ENCODE measurements around the gene MAP6. TPM values are rescaled to one million over a fixed set of nuclear protein-coding genes. Genes with fewer than 3 reads are reported as not detected.

Gene MAP6
- total RNA-seq, 1 donor from 2014 or later, result 1.4 TPM

- DNase-seq (ENCODE audit: extremely low read depth, low read depth, low spot score), result no peak
Observed at GRCh38 chr11:75667255-75667830, 1.5 kb downstream of the MAP6 start.

DNA sequence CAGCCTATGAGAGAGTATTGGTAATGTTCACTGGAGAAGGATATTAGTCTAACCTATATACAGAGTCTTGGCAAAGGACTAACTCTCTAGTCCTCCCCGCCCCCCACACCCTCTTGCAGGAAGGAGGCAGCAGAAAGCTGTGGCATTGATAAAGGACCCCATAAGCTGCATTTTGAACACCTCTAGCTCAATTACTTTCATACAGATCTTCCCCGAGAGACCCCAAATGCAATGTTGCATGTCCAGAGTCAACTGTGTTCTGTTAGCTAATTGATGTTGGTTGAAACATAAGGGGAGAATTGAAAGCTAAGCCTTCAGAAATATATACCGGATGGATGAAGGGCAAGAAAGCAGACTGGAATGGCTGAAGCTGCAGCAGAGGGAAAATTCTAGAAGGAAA lies 2.8 kb downstream of the MAP6 start:
- no peak for DNase-seq (ENCODE audit: extremely low read depth, low read depth, low spot score)

DNA sequence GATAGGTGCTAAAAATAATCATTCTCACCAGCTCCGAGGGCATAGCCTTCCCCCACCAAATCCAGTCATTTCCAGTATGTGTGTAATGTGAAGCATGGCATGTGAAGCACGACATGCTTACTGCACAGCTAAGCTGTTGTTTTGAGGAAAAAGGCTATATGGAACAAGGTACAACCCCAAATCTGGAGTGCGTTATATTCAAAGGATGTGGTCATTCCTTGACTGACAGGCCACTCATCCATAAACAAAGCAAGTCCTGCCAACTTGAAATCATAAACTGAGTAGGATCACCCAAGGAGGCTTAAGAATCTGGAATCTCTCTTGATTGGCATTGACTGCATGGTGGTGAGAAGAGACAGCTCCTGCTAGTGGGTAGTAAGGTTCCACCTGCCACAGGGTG lies 3.7 kb downstream of the MAP6 start:
- DNase-seq (ENCODE audit: extremely low read depth, low read depth, low spot score), result no peak

DNA sequence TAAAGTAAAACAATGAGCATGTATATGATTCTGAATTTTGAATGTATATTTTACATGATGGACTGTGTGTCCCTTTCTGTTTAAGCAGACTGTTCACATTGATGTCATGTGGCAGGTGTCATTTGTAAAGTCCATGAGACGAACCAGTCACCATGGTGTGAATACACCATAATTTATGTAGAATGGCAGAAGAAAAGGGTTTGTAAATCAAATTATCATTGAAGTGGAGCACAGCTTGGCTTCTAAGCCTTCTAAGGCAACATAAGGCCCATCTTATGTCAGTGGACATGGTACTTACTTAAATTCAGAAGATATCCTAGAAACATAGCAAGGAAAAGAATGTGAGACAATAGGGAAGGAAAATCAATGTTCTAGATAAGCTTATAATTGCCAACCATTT lies 4.4 kb downstream of the MAP6 start:
- no peak for DNase-seq (ENCODE audit: extremely low read depth, low read depth, low spot score)

DNA sequence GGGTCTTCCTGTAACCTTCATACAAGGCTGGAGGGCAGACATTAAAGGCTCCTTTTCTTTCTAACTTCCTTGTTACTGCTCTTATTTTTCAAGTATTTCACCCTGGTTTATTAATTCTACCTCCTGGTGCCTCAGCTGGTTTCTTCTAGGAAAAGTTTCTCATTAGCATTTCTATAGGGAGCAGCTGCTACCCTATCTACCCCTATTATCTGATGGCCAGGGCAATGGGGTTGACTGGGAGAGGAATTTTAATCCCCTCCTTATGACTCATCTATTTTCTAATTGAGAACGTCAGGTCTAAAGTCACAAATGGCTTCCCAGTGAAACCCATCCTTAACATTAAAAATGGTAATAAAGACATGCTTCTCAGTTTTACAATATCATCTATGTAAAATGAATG lies 5.0 kb downstream of the MAP6 start:
- no peak for DNase-seq (ENCODE audit: extremely low read depth, low read depth, low spot score)

GRCh38 chr11:75659836-75660235 lies 9.0 kb downstream of the MAP6 start:
- no peak for DNase-seq (ENCODE audit: extremely low read depth, low read depth, low spot score)

DNA sequence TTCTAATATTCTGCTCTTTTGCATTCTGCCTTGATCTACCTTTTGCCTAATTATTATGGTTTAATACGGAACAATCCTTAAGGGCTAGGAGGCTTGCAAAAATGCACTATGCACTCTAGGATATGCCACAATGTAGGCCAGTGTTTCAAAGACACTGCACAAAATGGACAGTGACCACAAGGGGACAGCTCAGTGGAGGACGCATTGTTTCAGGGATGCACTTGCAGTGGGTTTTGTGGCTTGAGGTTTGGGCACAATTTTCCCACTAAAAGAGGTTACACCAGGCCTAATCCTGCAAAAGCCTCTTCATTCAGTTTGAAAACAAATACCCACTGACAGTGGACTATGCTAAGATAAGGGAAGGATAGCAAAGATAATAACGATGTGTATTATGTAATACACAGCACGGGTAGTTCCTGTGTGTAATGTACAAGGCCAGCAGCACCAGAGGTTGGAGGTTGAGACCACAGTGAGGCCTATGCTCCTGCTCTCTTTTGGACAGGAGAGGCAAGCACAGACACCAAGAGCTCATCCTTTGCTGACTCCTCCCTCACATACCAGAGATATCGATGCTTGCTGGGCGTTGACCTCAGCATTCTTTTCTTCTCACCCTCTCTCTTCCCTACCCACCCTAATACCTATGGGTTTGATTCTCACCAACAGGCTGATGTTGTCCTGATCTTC lies 12.7 kb downstream of the MAP6 start:
- no peak for DNase-seq (ENCODE audit: extremely low read depth, low read depth, low spot score)

- DNase-seq (ENCODE audit: extremely low read depth, low read depth, low spot score), result no peak
Observed at GRCh38 chr11:75655605-75656004, 13.2 kb downstream of the MAP6 start.

- DNase-seq (ENCODE audit: extremely low read depth, low read depth, low spot score), result no peak
Observed at GRCh38 chr11:75654314-75654713, 14.5 kb downstream of the MAP6 start.

DNA sequence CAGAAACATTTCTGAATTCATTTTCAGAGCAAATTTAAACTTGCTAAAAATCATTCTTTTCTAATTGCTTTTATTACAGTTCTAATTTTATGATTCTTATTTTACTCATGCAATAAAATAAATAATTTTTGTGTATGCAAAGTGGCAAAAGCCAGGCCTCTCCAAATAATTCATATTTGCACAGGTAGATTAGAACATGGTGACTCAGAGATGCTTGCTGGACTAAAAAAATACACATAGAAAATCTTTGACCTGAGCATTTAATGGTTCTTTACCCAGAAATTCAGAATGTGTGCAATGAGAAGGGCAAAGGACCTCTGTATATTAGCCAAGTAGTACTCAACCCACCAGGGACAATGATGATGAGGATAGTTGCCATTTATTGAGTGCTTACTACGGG lies 15.3 kb downstream of the MAP6 start:
- no peak for DNase-seq (ENCODE audit: extremely low read depth, low read depth, low spot score)

DNA sequence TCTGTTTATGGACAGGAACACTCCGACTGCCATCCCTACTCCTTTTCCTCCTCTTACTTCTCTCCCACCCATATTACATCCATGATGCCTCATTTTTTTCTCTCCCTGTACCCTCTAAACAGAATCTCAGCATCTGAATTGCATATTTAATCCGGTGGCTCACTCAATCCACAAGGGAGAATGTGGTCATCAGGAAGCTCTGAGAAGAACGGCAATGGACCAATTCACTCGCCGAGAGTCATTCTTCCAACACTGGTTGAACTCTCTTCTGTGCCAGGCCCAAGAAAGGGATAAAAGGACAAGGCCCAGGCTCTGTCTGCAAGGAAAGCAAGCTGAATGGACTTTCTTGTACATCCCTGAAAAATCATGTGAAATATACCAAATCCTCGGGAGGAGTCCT lies 15.9 kb downstream of the MAP6 start:
- DNase-seq (ENCODE audit: extremely low read depth, low read depth, low spot score), result no peak

DNA sequence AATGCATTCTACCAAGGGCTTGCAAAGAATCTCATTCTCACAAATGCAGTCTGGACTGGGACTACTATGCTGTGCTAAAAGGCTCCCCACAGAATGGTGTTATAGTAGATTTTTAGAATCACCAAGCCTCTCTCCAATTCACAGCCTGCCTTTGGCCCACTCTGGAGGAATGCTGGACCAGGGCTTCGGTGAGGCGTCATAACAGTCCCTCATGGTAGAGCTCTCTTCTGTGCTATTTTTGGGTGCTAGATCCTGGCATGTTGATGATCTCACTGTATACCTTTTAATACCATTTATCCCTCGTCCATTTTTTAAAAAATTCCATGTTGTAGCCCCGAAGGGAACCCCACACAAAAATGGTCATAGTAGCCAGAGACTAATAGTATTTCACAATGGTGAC lies 17.6 kb downstream of the MAP6 start:
- no peak for DNase-seq (ENCODE audit: extremely low read depth, low read depth, low spot score)

- DNase-seq (ENCODE audit: extremely low read depth, low read depth, low spot score), result no peak
Observed at GRCh38 chr11:75650167-75650723, 18.6 kb downstream of the MAP6 start.

DNA sequence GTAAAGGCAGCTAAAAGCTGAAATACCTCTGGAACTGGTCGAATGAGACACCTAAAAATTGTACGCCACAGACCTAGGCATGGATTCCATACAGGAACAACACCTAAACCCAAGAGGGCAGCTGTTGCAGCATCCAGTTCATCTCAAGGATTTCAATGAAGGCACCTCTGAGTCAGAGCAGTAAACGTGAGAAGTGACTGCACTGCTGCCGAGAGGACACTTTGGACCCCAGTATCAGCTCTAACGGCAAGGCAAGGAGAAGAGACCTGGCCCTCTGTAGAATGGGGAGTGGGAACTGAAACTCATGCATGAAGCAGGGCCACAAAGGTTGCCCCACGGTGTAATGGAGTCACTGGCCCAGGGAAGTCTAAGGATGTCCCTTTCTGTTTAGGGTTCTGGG lies 23.9 kb downstream of the MAP6 start:
- DNase-seq (ENCODE audit: extremely low read depth, low read depth, low spot score), result no peak

DNA sequence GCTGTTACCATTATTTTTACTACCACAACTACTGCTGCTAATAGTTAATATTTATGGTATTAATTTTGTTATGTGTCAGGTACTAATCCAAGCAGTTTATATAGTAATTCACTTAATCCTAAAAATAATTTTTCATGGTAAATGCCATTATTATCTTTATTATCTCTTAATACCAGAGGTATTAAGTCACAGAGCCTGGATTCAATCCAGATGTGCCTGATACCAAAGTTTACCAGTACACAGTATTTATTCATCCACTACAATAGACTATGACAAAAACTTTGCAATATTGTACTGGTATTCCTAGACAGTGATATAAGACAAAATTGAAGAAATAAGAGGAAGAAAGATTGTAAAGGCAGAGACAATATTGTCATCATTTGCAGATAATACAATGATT lies 24.5 kb downstream of the MAP6 start:
- DNase-seq (ENCODE audit: extremely low read depth, low read depth, low spot score), result no peak

GRCh38 chr11:75642402-75643113 lies 26.3 kb downstream of the MAP6 start:
- DNase-seq (ENCODE audit: extremely low read depth, low read depth, low spot score), result no peak

GRCh38 chr11:75639762-75640181 lies 29.1 kb downstream of the MAP6 start:
- no peak for DNase-seq (ENCODE audit: extremely low read depth, low read depth, low spot score)

- no peak for DNase-seq (ENCODE audit: extremely low read depth, low read depth, low spot score)
Observed at GRCh38 chr11:75637998-75638397, 30.8 kb downstream of the MAP6 start.

DNA sequence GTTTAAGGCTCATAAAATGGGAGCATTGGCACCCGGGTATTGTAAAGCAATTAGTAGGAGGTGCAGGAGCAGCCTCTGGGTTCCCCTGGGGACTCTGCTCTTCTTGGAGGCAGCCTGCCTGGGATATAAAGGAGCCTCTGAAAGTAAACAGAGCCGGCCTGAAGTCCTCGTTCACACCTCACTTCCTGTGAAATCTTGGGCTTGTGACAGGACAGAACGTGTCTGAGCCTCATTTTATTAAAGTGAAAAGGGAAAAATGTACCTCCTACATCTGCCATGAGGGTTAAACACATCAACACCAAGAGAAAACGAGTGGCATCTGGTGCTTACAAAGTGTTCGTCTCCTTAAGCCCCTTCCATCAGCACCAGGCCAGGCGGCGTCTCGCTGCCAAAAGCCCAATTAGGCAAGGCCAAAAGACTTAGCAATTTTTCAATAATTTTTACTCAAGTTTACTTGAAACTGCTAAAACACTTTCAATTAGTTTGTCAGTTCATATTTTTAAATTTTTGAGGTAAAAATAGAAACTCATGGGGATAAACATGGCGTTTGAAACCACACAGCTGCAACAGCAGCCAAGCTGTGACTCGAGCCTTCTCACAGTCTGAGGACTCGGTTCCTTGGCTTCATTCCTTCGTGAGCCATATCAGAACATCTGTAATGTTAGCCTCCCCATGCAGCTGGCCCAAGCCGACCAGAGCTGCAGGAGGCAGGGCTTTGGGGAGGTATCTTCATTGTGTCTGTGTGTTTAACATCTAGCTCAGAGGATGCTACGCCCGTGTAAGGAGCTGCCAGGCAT lies 33.6 kb downstream of the MAP6 start:
- no peak for DNase-seq (ENCODE audit: extremely low read depth, low read depth, low spot score)

GRCh38 chr11:75633409-75634066 lies 35.3 kb downstream of the MAP6 start:
- DNase-seq (ENCODE audit: extremely low read depth, low read depth, low spot score), result no peak

GRCh38 chr11:75632962-75633361 lies 35.9 kb downstream of the MAP6 start:
- no peak for DNase-seq (ENCODE audit: extremely low read depth, low read depth, low spot score)

All from glomerular endothelial cell (primary cell).